A549 (cell line): Measurements from ENCODE around the gene SCARB1. TPM values are rescaled to one million over a fixed set of nuclear protein-coding genes. Genes with fewer than 3 reads are reported as not detected.

ENCODE experiments used
- ATAC-seq, 2 experiments: fragments of 200-7000 bp in 1 of 2; fragments of >200 bp in 1 of 2; cut with Nextera tagmentation in 1 of 2; cut with Tn5 transposase in 1 of 2; 3 replicates each; pipeline versions ENCODE4 v1.8.0 to v1.9.1; 2018 to 2020; ENCODE audit warnings: mild to moderate bottlenecking in 1 of 2, moderate library complexity in 1 of 2
- CTCF ChIA-PET: fragments of 300-600 bp; sonication (Branson Sonifier 250); formaldehyde crosslinking; extraction: SDS; loops from one replicate; lab custom pipeline; 2021; ENCODE audit warnings: antibody characterized with exemption, inconsistent platforms; lab: Yijun Ruan, JAX
- POLR2A ChIA-PET: fragments of 350-600 bp; formaldehyde crosslinking; extraction: SDS; loops from one replicate; lab custom pipeline; 2021; ENCODE audit warnings: antibody characterized with exemption, inconsistent platforms; lab: Yijun Ruan, JAX
- DNase-seq, 2 experiments: peaks; one replicate each; pipeline versions ENCODE4 v3.0.0 to v3.0.0-alpha.2; 2011 to 2016; ENCODE audit warnings: low read depth in 1 of 2, low spot score in 1 of 2
- FAIRE-seq: peaks from 2 replicates; lab custom pipeline; 2011; peaks lifted over from hg19 to GRCh38; lab: Jason Lieb, UNC
- H3K27ac ChIP-seq, 2 experiments: fragments of >200 bp; sonication (Bioruptor Twin); formaldehyde crosslinking; 3 replicates each; pipeline ENCODE4 v1.5.1; 2016 to 2017
- H3K4me1 ChIP-seq: fragments of >200 bp; sonication (Bioruptor Twin); formaldehyde crosslinking; 3 replicates; pipeline ENCODE4 v1.6.1; 2016
- H3K4me2 ChIP-seq: fragments of >200 bp; sonication (Bioruptor Twin); formaldehyde crosslinking; 3 replicates; pipeline ENCODE4 v1.6.1; 2016
- H3K4me3 ChIP-seq: fragments of >200 bp; sonication (Bioruptor Twin); formaldehyde crosslinking; 3 replicates; pipeline ENCODE4 v1.5.1; 2016
- H3K9me3 ChIP-seq: fragments of >200 bp; sonication (Bioruptor Twin); formaldehyde crosslinking; 3 replicates; pipeline ENCODE4 v1.6.1; 2016
- CEBPB ChIP-seq, 2 experiments: fragments of >200 bp in 1 of 2; sonication (Bioruptor Twin) in 1 of 2; formaldehyde crosslinking in 1 of 2; IDR thresholded peaks; 2 replicates each; pipeline ENCODE4 v1.6.1; 2012 to 2016
- ELK1 ChIP-seq: fragments of 150-350 bp; IDR thresholded peaks from 2 replicates; pipeline ENCODE4 v1.6.1; 2014; ENCODE audit warnings: low read depth, mild to moderate bottlenecking, low read length
- ESRRA ChIP-seq: fragments of 150-350 bp; IDR thresholded peaks from 2 replicates; pipeline ENCODE4 v1.6.1; 2014; ENCODE audit warnings: mild to moderate bottlenecking, low read length, borderline replicate concordance
- GATA3 ChIP-seq: IDR thresholded peaks from 2 replicates; pipeline ENCODE4 v1.6.1; 2012; ENCODE audit warnings: borderline replicate concordance
- HMGXB4 ChIP-seq: fragments of 250-450 bp; sonication (Bioruptor Pico); IDR thresholded peaks from 2 replicates; pipeline ENCODE4 v1.5.0; 2021; ENCODE audit warnings: mild to moderate bottlenecking, moderate library complexity, borderline replicate concordance
- HOXB5 ChIP-seq: fragments of 250-450 bp; sonication (Bioruptor Pico); IDR thresholded peaks from 2 replicates; pipeline ENCODE4 v1.5.0; 2020; ENCODE audit warnings: mild to moderate bottlenecking, moderate library complexity
- JUN ChIP-seq, 2 experiments: fragments of >200 bp; sonication (Bioruptor Twin); formaldehyde crosslinking; IDR thresholded peaks; 2 replicates in 1 of 2; 3 replicates in 1 of 2; pipeline ENCODE4 v1.6.1; 2016 to 2017
- KDM5A ChIP-seq: fragments of 200-600 bp; sonication (generic); IDR thresholded peaks from 2 replicates; pipeline ENCODE4 v1.6.1; 2016; ENCODE audit warnings: antibody characterized with exemption, mild to moderate bottlenecking
- MAFK ChIP-seq: fragments of 450-650 bp; IDR thresholded peaks from 2 replicates; pipeline ENCODE4 v1.6.1; 2014; ENCODE audit not compliant: partially characterized antibody
- NFE2L2 ChIP-seq: fragments of 150-350 bp; conservative IDR thresholded peaks from 2 replicates; pipeline ENCODE4 v1.6.1; 2014; ENCODE audit warnings: low read length
- NPAS2 ChIP-seq: fragments of 250-450 bp; sonication (Bioruptor Pico); IDR thresholded peaks from 2 replicates; pipeline ENCODE4 v1.8.0; 2022; ENCODE audit warnings: mild to moderate bottlenecking, moderate library complexity, borderline replicate concordance
- POLR2A ChIP-seq: IDR thresholded peaks from 2 replicates; pipeline ENCODE4 v1.6.1; 2012; ENCODE audit warnings: mild to moderate bottlenecking, low read length
- RFX5 ChIP-seq: fragments of 450-650 bp; IDR thresholded peaks from 2 replicates; pipeline ENCODE4 v1.7.1; 2014; ENCODE audit warnings: antibody characterized with exemption, mild to moderate bottlenecking, moderate library complexity
- SMC3 ChIP-seq: fragments of >200 bp; sonication (Bioruptor Twin); formaldehyde crosslinking; IDR thresholded peaks from 3 replicates; pipeline ENCODE4 v1.6.1; 2018; ENCODE audit warnings: inconsistent platforms
- TP53 ChIP-seq: fragments of 250-450 bp; sonication (Bioruptor Pico); IDR thresholded peaks from 2 replicates; pipeline ENCODE4 v1.5.0; 2021; ENCODE audit warnings: mild to moderate bottlenecking, moderate library complexity
- ZFP36 ChIP-seq: fragments of 450-650 bp; IDR thresholded peaks from 2 replicates; pipeline ENCODE4 v1.6.1; 2014; ENCODE audit warnings: borderline replicate concordance; ENCODE audit not compliant: partially characterized antibody
- WGBS: methylation state at CpG from one replicate; pipeline ENCODE4 v1.1.6; 2017; ENCODE audit errors: missing lambda C conversion rate; 5-methylcytosine and 5-hydroxymethylcytosine counted together
- polyA plus RNA-seq, 4 experiments: library from polyadenylated mRNA; depleted of rRNA in 3 of 4; stranded (reverse); fragments of >200 nt; fragmentation: RNase III in 1 of 4; extraction: RNeasy Plus Mini Kit Qiagen cat#74134 plus additional on column Dnase treatment in 1 of 4; gene quantifications; 2 replicates in 3 of 4; 3 replicates in 1 of 4; pipeline ENCODE4 v1.2.3, GENCODE V29; 2011 to 2017

The SCARB1 gene
- polyA plus RNA-seq, 2 of the 4 experiments (the other 2 are of a cell fraction): 81.1 to 154 TPM

DNA sequence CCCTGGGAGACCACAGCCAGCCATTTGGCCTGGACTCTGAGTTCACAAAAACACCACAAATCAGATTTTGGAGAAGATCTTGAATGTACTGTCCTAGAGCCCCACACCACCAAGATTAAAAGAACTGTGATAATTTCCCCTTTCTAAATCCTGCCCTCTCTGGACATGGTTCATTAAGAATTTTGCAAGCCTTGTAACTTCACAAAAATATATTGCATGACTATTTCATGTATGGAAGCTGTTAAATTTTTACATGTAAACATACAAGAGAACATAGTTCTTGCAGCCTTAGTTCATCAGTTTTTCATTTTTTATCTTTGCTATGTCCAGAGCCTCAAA, 97.0 kb downstream of the SCARB1 start:
- FAIRE-seq (no peak), DNase-seq (no peak), ATAC-seq (no peak; a peak in 1 of 6 replicates)
- POLR2A ChIA-PET: no interaction called here
- CTCF ChIA-PET: interaction anchor here (0.6 to 10.5 kb wide), 46 partner anchors 13 to 824 kb away, joined by 3 to 101 read pairs (median 4); no protein-coding TSS in a partner anchor
- Histone ChIP-seq H3K4me1 (peaks cover 42% of the 10 kb centered on the region), H3K27ac (peak overlapping the region; percentile 24 to 86; a peak in 4 of 6 replicates), H3K9me3 (peaks cover 22% of the 10 kb centered on the region), H3K4me2 (no peak overlapping the region), H3K4me3 (no peak overlapping the region)
- TF ChIP-seq NPAS2 (no peak), MAFK (no peak), POLR2A (no peak)

GRCh38 chr12:124765581-124766489, 97.8 kb downstream of the SCARB1 start:
- H3K9me3 ChIP-seq: peaks cover 22% of the 10 kb centered on the region
- ChIA-PET POLR2A (no interaction called here), CTCF (interaction anchor here (0.6 to 10.5 kb wide), 59 partner anchors 12 to 824 kb away, joined by 3 to 101 read pairs (median 4); partner anchors contain the start of gene NCOR2)
- FAIRE-seq (no peak), DNase-seq (no peak), ATAC-seq (no peak)
- no peak overlapping the region for H3K4me3 ChIP-seq
- H3K4me2 ChIP-seq: no peak overlapping the region
- WGBS: 83% methylated on average over 9 of the region's 9 CpGs
- no peak for TF ChIP-seq ESRRA
- TF ChIP-seq NFE2L2: no peak
- no peak for TF ChIP-seq SMC3
- peak overlapping the region in 1 of 2 experiments; percentile 86; a peak in 4 of 6 replicates for H3K27ac ChIP-seq
- peaks cover 33% of the 10 kb centered on the region for H3K4me1 ChIP-seq

- H3K27ac ChIP-seq: peak overlapping the region in 1 of 2 experiments; percentile 8; a peak in 2 of 6 replicates
- ChIA-PET CTCF (interaction anchor here (0.7 to 10.5 kb wide), 35 partner anchors 11 to 729 kb away, joined by 3 to 101 read pairs (median 4); partner anchors contain the start of gene NCOR2), POLR2A (no interaction called here)
- TF ChIP-seq ZFP36: no peak
- TF ChIP-seq GATA3: no peak
- no peak for TF ChIP-seq JUN (IDR thresholded peaks at IDR 0.05)
- no peak for TF ChIP-seq HMGXB4 (CRISPR knock-in tag)
- no peak for TF ChIP-seq KDM5A
- no peak for TF ChIP-seq TP53 (CRISPR knock-in tag)
- no peak for TF ChIP-seq ELK1
- no peak for TF ChIP-seq CEBPB (IDR thresholded peaks at IDR 0.05)
- no peak for TF ChIP-seq HOXB5 (CRISPR knock-in tag)
- TF ChIP-seq RFX5: no peak
- no peak overlapping the region for H3K4me3 ChIP-seq
- peaks cover 34% of the 10 kb centered on the region for H3K4me1 ChIP-seq
- 45% methylated on average over 2 of the region's 2 CpGs for WGBS
- DNase-seq (no peak), FAIRE-seq (no peak), ATAC-seq (no peak)
- peaks cover 22% of the 10 kb centered on the region for H3K9me3 ChIP-seq
- H3K4me2 ChIP-seq: no peak overlapping the region
Observed at GRCh38 chr12:124764870-124765580, 98.6 kb downstream of the SCARB1 start.
